MG63 (cell line): ENCODE measurements around the gene ZNF785. TPM values are rescaled to one million over a fixed set of nuclear protein-coding genes. Genes with fewer than 3 reads are reported as not detected.
"Not testable (repeated sequence)": the region's sequence is repeated elsewhere in the genome, so short reads cannot be mapped to it uniquely, and the experiment has no call there.

Source experiments
- DNase-seq: peaks from one replicate; pipeline ENCODE4 v3.0.0-alpha.2; 2020
- H3K27me3 ChIP-seq: fragments of 250-450 bp; sonication (Bioruptor Pico); 2 replicates; pipeline ENCODE4 v1.5.1; 2020; ENCODE audit warnings: mild to moderate bottlenecking, moderate library complexity
- H3K36me3 ChIP-seq: fragments of 250-450 bp; sonication (Bioruptor Pico); 2 replicates; pipeline ENCODE4 v1.5.1; 2020; ENCODE audit warnings: mild to moderate bottlenecking, moderate library complexity
- H3K4me3 ChIP-seq: fragments of 250-450 bp; sonication (Bioruptor Pico); 2 replicates; pipeline ENCODE4 v1.5.1; 2020; ENCODE audit warnings: mild to moderate bottlenecking, moderate library complexity
- H3K9me3 ChIP-seq: fragments of 250-450 bp; sonication (Bioruptor Pico); 2 replicates; pipeline ENCODE4 v1.5.1; 2020; ENCODE audit warnings: mild to moderate bottlenecking, moderate library complexity
- total RNA-seq: library from RNA; depleted of rRNA; stranded (reverse); fragments of >200 nt; shearing (Covaris generic); gene quantifications from 2 replicates; pipeline ENCODE4 v1.2.3, GENCODE V29; 2014; ENCODE audit warnings: low replicate concordance

Gene ZNF785
- total RNA-seq, 1 experiment from 2014 or later: 15.7 TPM

DNA sequence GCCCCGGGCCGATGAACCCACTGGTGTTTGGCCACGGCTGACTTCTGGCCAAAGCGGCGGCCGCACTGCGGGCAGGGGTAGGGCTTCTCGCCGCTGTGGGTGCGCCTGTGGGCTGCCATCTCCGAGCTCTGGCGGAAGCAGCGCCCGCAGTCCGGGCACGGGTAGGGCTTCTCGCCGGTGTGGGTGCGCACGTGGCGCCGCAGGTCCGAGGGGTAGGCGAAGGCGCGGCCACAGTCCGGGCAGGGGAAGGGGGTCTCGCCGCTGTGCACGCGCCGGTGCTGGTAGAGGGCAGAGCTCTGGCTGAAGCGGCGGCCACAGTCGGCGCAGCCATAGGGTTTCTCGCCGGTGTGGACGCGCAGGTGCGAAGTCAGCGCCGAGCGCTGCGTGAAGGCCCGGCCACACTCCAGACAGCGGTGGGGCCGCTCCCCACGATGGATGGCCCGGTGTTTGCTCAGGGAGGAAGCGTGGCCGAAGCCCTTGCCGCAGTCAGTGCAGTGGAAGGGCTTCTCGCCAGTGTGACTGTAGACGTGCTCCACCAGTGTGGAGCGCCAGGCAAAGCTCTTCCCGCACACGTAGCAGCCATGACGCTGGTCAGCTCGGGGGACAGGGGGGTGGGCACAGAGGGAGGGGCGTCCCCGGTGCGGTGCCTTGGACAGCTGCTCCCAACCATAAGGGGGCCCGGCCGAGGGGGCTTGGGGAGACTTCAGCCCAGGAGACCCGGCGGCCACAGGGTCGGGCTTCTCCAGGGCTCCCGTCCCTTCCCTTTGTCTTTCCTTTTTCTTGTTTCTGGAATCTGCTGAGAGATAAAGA lies 30.0 kb downstream of the ZNF785 start:
- Histone ChIP-seq H3K27me3 (no peaks in the 10 kb centered on the region), H3K36me3 (peaks cover 42% of the 10 kb centered on the region), H3K9me3 (no peaks in the 10 kb centered on the region), H3K4me3 (no peak overlapping the region)
- no peak for DNase-seq

DNA sequence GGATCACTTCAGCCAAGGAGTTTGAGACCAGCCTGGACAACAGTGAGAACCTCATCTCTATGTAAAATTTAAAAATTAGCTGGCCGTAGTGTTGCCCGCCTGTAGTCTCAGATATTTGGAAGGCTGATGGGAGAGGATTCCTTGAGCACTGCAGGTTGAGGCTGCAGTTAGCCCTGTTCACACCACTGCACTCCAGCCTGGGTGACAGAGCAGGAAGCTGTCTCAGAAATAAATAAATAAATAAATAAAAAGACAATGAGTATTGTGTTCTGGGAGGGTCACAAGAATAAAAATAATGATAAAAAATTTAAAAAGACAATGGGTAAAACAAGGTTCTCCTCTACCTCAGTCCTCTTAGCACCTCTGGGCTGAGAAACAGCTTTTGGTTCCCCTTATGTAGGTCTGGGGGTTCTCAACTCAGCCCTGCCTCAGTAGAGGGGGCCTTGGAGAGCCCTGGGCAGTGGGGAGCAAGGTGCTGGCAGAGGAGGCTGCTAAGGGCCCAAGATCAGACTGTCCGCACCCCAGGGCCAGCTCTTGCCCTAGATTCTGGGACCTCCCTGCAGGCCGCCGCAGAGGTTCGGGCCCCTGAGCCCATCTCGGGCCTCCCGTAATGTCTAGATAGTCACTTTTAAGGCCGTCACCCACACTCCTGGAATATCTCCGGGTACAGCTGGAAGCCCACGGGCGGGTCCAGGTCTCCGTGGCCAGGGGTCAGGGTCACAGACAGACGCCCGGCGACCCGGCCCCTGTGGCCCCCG lies 30.8 kb downstream of the ZNF785 start:
- H3K36me3 ChIP-seq: peaks cover 42% of the 10 kb centered on the region
- no peaks in the 10 kb centered on the region for H3K27me3 ChIP-seq
- H3K9me3 ChIP-seq: no peaks in the 10 kb centered on the region
- no peak overlapping the region for H3K4me3 ChIP-seq
- no peak for DNase-seq

DNA sequence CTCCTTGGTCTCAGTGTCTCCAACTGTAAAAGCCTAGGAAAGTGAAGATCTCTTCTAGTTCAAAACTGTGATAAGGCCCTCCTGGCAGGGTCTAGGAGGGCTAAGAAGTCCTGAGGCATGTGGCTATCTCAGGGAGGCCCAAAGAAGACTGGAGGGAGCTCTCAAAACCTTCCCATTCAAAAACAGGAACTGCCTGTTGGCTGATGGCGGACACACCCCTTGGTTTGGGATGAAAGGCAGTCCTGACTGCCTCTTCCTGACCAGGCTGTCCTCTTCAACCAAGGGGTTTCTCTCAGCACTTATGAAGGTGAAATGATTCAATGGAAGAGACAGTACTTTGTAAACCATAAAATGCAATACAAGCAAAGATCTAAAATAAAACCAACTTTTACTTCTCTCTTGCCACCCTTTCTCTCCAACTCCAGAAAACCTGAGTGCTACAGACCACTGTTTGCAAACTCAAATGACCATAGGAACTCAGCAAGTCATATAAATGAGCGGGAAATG lies 32.1 kb downstream of the ZNF785 start:
- no peaks in the 10 kb centered on the region for H3K27me3 ChIP-seq
- H3K9me3 ChIP-seq: no peaks in the 10 kb centered on the region
- H3K36me3 ChIP-seq: peaks cover 42% of the 10 kb centered on the region
- DNase-seq: no peak
- H3K4me3 ChIP-seq: no peak overlapping the region

DNA sequence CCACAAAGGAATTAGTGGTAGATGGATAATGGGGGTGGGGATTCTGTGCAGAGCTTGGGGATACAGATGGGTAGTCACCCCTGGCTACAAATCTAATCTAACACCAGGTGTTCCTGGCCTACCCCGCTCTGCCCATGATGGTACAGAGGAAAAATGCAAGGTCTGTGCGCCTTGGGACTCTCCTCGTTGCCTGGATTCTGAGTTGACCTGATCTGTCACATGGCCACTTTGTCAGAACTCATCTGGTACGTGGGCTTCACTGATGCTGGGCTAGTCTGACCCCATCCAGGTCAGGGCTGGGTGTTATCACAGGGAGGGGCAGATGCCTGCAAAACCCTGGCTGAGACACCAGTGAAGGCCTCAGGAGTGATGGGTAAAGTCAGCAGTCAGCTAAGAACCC lies 32.5 kb downstream of the ZNF785 start:
- no peak for DNase-seq
- Histone ChIP-seq H3K27me3 (no peaks in the 10 kb centered on the region), H3K4me3 (no peak overlapping the region), H3K36me3 (peaks cover 42% of the 10 kb centered on the region), H3K9me3 (no peaks in the 10 kb centered on the region)

DNA sequence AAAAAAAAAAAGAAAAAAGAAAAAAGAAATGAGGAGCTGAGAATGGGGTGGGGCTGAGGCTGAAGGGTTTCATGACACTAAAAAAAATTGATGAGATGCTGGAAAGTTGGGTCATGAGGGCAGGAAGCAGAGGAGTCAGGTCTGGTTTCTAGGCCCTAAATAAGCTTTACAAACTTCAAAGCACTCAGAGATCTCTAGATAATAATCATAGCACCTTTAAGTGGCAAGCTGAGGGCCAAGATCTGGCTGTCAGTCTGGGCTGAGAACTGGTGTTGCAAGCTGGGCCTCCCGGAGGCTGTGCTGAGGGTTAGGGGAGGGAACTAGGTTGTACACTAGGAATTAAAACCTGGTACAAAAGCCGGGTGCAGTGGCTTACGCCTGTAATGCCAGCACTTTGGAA lies 33.7 kb downstream of the ZNF785 start:
- no peak for DNase-seq
- Histone ChIP-seq H3K36me3 (peaks cover 42% of the 10 kb centered on the region), H3K27me3 (no peaks in the 10 kb centered on the region), H3K9me3 (no peaks in the 10 kb centered on the region), H3K4me3 (no peak overlapping the region)

DNA sequence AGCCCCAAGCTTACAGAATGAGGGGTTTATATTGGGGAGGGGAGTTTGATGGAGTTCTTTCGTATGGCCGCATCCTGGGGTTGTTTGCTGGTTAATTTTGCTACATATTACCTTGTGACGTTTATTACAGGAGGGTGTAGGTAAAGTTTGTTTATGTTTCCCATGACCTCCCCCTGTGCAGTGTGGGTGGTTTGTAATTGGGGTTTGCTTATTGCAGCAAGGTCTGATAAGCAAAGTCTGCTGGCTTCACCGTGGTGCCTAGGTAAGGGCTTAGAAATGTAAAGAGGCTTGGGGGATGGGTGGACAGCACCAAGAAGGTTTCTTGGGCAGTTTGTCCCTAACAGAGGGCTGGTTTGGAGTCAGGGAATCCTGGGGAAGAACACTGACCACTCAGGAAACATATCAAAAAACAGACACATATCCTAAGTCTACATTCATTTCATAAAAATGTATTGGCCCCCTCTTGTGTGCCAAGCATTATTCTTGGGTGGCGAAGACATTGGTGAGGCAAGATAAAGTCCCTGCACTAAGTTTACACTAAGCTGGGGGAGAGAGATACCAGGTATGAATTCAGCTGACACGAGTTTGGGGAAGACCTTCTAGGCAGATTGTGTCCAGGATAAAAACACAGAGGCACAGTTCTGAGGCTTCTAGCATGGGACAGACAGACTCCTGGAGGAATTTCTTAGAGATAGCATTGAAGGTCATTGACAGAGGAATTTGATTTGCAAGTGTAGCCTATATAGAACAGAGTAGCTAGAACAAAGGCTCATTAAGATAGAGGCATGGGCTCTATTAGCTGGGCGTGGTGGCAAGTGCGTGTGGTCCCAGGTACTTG lies 36.9 kb downstream of the ZNF785 start:
- peaks cover 10% of the 10 kb centered on the region for H3K36me3 ChIP-seq
- no peak for DNase-seq
- no peaks in the 10 kb centered on the region for H3K27me3 ChIP-seq
- H3K4me3 ChIP-seq: no peak overlapping the region
- no peaks in the 10 kb centered on the region for H3K9me3 ChIP-seq

DNA sequence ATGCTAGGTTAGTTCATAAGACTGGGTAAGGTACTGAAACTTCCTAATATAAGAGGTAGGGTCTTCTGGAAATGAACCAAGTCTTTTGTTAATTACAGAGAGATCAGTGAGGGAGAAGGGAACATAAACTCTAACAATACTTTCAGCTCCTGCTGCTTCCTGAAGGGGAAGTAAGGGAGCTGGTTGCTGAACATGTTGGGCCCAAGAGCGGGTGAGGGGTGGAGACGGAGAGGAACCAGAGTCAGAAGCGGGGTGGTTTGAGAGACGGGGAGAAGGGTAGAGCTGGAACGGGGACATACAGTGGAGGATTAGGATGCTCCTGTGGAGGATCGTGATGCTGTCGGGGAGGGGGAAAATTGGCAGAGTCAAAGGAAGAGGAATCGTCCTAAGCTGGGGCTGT lies 39.4 kb downstream of the ZNF785 start:
- no peak for DNase-seq
- no peaks in the 10 kb centered on the region for H3K36me3 ChIP-seq
- H3K9me3 ChIP-seq: no peaks in the 10 kb centered on the region
- no peaks in the 10 kb centered on the region for H3K27me3 ChIP-seq
- no peak overlapping the region for H3K4me3 ChIP-seq

DNA sequence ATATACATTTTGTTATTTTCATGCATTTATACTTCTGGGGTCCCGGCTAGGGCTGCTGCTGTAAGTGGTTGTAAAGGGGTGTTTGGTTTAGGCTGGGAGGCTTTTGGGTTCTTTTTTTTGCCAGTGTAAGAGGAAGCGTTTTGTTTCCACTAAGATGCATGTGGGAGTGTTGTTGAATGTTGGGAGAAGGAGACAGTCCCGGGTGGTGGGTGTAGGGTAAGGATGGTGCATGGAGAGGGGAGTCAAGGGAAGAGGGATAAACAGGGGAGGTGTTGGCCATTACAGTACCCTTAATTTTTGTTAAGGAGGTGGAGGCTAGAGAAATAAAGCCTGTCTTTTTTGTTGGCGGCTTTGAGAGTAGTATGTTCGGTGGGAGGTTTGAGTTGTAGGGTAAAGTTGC lies 42.4 kb downstream of the ZNF785 start:
- Histone ChIP-seq H3K4me3 (no peak overlapping the region), H3K9me3 (no peaks in the 10 kb centered on the region), H3K27me3 (no peaks in the 10 kb centered on the region), H3K36me3 (no peaks in the 10 kb centered on the region)
- no peak for DNase-seq

DNA sequence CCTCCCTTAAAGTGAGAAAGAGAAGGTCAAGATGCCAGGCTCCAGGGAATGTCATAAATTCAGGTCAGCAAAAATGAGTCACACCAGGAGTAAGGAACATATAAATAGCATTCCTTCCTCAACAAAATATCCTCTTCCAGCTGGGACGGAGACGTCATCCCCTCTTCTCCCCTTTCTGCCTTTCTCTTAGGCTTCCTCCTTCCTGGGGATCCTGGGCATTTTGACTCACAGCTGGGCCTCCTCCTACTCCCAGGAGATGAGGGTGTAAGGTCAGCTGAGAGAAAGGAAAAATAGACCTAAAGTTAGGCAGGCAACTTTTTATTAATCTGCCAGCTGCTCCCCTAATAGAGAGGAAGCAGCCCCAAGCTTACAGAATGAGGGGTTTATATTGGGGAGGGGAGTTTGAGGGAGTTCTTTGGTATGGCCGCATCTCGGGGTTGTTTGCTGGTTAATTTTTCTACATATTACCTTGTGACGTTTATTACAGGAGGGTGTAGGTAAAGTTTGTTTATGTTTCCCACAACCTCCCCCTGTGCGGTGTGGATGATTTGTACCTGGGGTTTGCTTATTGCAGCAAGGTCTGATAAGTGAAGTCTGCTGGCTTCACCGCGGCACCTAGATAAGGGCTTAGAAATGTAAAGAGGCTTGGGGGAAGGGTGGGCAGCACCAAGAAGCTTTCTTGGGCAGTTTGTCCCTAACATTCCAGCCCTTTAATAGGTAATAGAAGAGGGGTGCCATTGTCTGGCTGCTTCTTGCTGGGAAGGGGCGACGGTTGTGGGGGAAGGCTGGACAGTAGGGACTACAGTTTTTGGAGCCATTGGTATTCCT lies 43.8 kb downstream of the ZNF785 start:
- Histone ChIP-seq H3K27me3 (no peaks in the 10 kb centered on the region), H3K9me3 (no peaks in the 10 kb centered on the region), H3K4me3 (no peak overlapping the region), H3K36me3 (peaks cover 3% of the 10 kb centered on the region)
- no peak for DNase-seq

DNA sequence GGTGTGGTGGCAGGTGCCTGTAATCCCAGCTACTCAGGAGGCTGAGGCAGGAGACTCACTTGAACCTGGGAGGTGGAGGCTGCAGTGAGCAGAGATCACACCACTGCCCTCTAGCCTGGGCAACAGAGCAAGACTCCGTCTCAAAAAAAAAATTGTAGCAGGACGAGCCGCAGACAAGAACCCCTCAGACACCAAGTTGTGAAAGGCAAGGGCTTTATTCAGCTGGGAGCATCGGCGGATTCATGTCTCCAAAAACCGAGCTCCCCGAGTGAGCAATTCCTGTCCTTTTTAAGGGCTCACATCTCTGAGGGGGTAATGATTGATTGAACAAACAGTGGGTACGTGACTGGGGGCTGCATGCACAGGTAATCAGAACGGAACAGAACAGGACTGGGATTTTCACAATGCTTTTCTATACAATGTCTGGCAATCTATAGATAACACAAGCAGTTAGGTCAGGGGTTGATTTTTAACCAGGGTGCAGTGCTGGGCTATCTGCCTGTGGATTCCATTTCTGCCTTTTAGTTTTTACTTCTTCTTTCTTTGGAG lies 44.5 kb downstream of the ZNF785 start:
- H3K36me3 ChIP-seq: not testable (repeated sequence)

DNA sequence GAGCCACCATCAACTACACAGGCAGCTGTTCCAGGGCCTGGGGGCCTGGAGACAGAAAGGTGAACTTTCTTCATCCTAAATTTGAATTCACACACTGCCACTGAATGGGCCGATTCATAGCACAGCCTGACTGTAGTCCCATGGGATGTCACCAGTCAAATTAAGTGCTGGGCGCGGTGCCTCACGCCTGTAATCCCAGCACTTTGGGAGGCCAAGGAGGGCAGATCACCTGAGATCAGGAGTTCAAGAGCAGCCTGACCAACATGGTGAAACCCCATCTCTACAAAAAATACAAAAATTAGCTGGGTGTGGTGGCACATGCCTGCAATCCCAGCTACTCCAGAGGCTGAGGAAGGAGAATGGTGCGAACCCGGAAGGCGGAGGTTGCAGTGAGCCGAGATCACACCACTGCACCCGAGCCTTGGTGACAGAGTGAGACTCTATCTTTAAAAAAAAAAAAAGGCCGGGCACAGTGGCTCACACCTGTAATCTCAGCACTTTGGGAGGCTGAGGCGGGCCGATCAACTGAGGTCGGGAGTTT lies 45.4 kb downstream of the ZNF785 start:
- not testable (repeated sequence) for H3K9me3 ChIP-seq, H3K27me3 ChIP-seq, H3K4me3 ChIP-seq, DNase-seq, H3K36me3 ChIP-seq

More for the DNA sequence above, 44.5 kb downstream of the ZNF785 start:
- H3K27me3 ChIP-seq, DNase-seq, H3K4me3 ChIP-seq, H3K9me3 ChIP-seq: not testable (repeated sequence)

DNA sequence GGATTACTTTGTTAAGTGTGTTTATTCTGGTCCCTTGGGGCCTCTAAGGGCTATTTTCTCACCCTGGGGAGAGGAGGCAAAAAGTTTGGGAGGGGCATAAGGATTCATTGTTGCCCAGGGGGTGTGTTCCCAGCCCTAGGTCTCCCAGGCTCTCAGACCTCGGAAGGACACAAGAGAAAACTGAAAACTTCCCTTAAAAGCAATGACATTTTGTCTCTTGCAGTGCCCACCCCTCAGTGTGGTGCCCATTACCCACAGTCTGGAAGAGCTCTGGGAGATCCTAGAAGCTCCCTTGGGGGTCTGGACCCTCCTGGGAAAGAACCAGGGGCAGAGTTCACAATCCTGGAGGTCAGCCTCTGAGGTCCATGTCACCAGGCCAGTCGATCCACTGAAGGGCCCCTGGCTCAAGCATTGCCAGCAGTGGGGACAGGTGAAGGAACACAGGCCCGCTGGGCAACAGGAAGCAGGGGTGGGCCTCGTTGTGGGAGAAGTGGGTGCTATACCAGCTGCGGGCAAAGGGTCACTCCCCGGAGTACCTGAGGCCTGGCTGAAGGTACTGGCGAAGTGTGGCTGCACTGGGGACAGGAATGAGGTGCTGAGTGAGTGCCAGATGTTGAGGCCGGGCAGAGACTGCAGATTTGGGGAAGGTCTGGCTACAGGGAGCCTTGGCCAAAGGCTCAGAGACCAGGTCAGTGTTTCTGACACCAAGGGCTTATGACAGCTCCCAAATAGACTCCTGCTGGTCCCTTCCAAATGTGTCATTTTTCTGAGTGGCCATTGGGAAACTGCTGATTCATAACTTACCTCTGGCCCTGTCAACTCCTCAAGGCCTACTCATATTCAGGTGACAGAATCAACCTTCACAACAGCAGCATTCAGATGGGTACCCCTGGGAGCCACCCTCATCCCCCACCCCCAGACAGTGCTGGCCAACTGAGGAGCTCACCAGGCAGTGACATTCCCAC lies 46.2 kb downstream of the ZNF785 start:
- Histone ChIP-seq H3K36me3 (peaks cover 5% of the 10 kb centered on the region), H3K9me3 (no peaks in the 10 kb centered on the region), H3K27me3 (no peaks in the 10 kb centered on the region), H3K4me3 (no peak overlapping the region)
- DNase-seq: no peak

DNA sequence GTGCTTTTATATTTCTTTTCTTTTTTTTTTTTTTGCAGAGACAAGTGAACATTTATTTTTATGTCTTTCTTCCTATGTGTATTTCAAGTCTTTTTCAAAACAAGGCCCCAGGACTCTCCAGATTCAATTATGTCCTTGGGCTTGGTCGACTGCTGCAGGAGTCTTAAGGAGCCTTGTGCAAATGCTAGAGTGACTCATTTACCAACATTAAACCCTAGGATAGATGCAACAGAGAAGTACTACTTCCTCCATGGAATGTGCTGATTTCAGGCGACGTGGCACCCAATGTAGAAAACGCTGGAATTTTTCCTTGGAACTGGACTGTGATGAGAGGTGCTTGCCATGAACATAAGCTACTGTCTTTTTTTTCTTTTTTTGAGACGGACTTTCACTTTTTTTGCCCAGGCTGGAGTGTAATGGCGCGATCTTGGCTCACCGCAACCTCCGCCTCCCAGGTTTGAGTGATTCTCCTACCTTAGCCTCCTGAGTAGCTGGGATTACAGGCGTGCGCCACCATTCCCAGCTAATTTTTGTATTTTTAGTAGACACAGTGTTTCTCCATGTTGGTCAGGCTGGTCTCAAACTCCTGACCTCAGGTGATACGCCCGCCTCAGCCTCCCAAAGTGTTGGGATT lies 49.0 kb downstream of the ZNF785 start:
- H3K9me3 ChIP-seq, DNase-seq, H3K4me3 ChIP-seq, H3K27me3 ChIP-seq: not testable (repeated sequence)
- peaks cover 24% of the 10 kb centered on the region for H3K36me3 ChIP-seq

DNA sequence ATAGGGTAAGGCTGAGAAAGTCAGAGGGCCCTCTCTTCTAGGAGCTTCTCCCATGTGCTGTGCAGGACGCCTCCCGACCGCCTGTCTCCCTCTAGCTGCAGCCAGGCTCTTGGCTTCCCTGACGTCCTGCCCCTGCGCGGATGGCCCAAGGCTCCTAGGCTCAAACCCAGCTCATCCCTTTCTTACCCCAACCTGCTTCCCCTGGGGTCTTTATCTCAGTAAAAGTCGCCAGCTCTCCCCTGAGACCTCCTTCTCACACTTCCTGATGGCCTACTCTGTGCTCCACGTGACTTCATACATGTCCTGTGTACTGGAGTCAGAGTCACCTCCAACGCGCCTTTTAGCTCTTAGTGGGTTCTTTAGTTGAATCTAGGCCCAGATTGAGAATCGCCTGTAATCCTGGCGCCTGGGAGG lies 49.7 kb downstream of the ZNF785 start:
- peak; percentile 84 for DNase-seq
- H3K36me3 ChIP-seq: peaks cover 31% of the 10 kb centered on the region
- H3K9me3 ChIP-seq: no peaks in the 10 kb centered on the region
- peak overlapping the region; percentile 68 for H3K4me3 ChIP-seq
- H3K27me3 ChIP-seq: no peaks in the 10 kb centered on the region
